Suprapubic skin (tissue), 3 donors: ENCODE data around the gene STOML1.

ENCODE experiments used
- CTCF ChIP-seq, 2 donors: fragments of 200-600 bp in 1 of 2; fragments of 450-650 bp in 1 of 2; sonication (generic) in 1 of 2; IDR thresholded peaks; one replicate each; pipeline ENCODE4 v1.5.1; 2016 to 2019; ENCODE audit warnings: antibody characterized with exemption in 2 of 2, mild to moderate bottlenecking in 1 of 2, moderate library complexity in 1 of 2
- POLR2A ChIP-seq, 2 donors: fragments of 450-650 bp; IDR thresholded peaks; one replicate each; pipeline ENCODE4 v1.6.1; 2017; ENCODE audit warnings: antibody characterized with exemption in 2 of 2, mild to moderate bottlenecking in 2 of 2, moderate library complexity in 2 of 2

- TF ChIP-seq CTCF (IDR thresholded peaks at IDR 0.05) (no peak), POLR2A (IDR thresholded peaks at IDR 0.05) (no peak)
Measured at GRCh38 chr15:73939138-73939537, 53.0 kb downstream of the STOML1 start.
